ENCODE data around the gene AKR1B1. TPM values are rescaled to one million over a fixed set of nuclear protein-coding genes. Genes with fewer than 3 reads are reported as not detected.

AKR1B1 gene
- total and polyA plus RNA-seq, 2 of the 4 experiments (the other 2 are of a cell fraction): 90.9 to 201 TPM

GRCh38 chr7:134493091-134493490 is 34.2 kb upstream of the AKR1B1 start:
- Histone ChIP-seq H3K23ac (ENCODE audit: low read depth, low read length) (no peak overlapping the region), H3K4ac (ENCODE audit: low read depth, low read length) (no peak overlapping the region), H3K27me3 (ENCODE audit: control insufficient read depth, insufficient read depth, low read length) (peaks cover 8% of the 10 kb centered on the region), H3K4me2 (ENCODE audit: low read depth, low read length) (no peak overlapping the region), H3K56ac (ENCODE audit: extremely low read depth, insufficient read depth, low read length) (no peak overlapping the region), H3K36me3 (ENCODE audit: control insufficient read depth, insufficient read depth, low read length) (no peaks in the 10 kb centered on the region), H3K9ac (ENCODE audit: low read depth, low read length) (no peak overlapping the region), H4K91ac (ENCODE audit: insufficient read depth, low read depth, low read length) (no peak overlapping the region), H2AFZ (replicated peaks; ENCODE audit: low read length, poor library complexity) (no peak overlapping the region), H2AK5ac (ENCODE audit: low read depth, low read length) (no peak overlapping the region), H3K18ac (ENCODE audit: low read depth, low read length) (no peak overlapping the region), H2BK5ac (ENCODE audit: low read depth, low read length, poor library complexity, severe bottlenecking) (no peak overlapping the region), H2AK9ac (replicated peaks; ENCODE audit: low read depth, low read length, poor library complexity) (no peak overlapping the region), H3K9me3 (ENCODE audit: control insufficient read depth, insufficient read depth, low read length) (no peaks in the 10 kb centered on the region), H2BK120ac (ENCODE audit: low read depth, low read length) (no peak overlapping the region), H3K9me1 (ENCODE audit: insufficient read depth, low read length) (no peaks in the 10 kb centered on the region), H4K5ac (ENCODE audit: low read depth, low read length) (no peak overlapping the region), H2BK15ac (ENCODE audit: low read depth, low read length) (no peak overlapping the region), H3K4me3 (ENCODE audit: insufficient read depth, low read depth, low read length) (no peak overlapping the region), H4K8ac (ENCODE audit: low read depth in 2 of 2, low read length in 2 of 2) (no peak overlapping the region), H3K79me1 (ENCODE audit: low read depth in 1 of 2, low read length in 2 of 2) (no peaks in the 10 kb centered on the region), H4K20me1 (ENCODE audit: insufficient read depth, low read length) (no peaks in the 10 kb centered on the region), H2BK20ac (ENCODE audit: low read depth, low read length) (no peak overlapping the region), H3K4me1 (ENCODE audit: control insufficient read depth, insufficient read depth, low read length) (no peaks in the 10 kb centered on the region), H3K27ac (ENCODE audit: insufficient read depth, low read length) (no peak overlapping the region), H3K14ac (replicated peaks; ENCODE audit: low read depth, low read length) (no peak overlapping the region)
- WGBS, 2 experiments (ENCODE audit: extremely low coverage in 2 of 2, insufficient read length in 1 of 2): 80% methylated on average over 1 of the region's 2 CpGs; no CpG with 5 or more reads in 1 of the 2 experiments
- ATAC-seq (ENCODE audit: low read depth) (no peak), DNase-seq (no peak)
- CTCF ChIA-PET: interaction anchor here (1.3 kb wide), 2 partner anchors 35 to 60 kb away, joined by 4 to 7 read pairs; no protein-coding TSS in a partner anchor
- no peak for TF ChIP-seq RCOR1 (IDR thresholded peaks at IDR 0.05; ENCODE audit: insufficient replicate concordance, low read length)
- no peak for TF ChIP-seq NFE2L2 (IDR thresholded peaks at IDR 0.05; ENCODE audit: low read depth, low read length)
- TF ChIP-seq MXI1 (IDR thresholded peaks at IDR 0.05; ENCODE audit: borderline replicate concordance, low read depth, low read length): no peak
- TF ChIP-seq BHLHE40 (IDR thresholded peaks at IDR 0.05; ENCODE audit: low read depth, low read length): no peak
- TF ChIP-seq MAFK (IDR thresholded peaks at IDR 0.05; ENCODE audit: low read depth, low read length): no peak
- TF ChIP-seq CHD1 (IDR thresholded peaks at IDR 0.05; ENCODE audit: low read depth, low read length): no peak
- no peak for TF ChIP-seq SMC3 (IDR thresholded peaks at IDR 0.05; ENCODE audit: low read depth, low read length)
- TF ChIP-seq CTCF (conservative IDR thresholded peaks at IDR 0.05; ENCODE audit: low read depth, low read length): no peak
- TF ChIP-seq POLR2A (IDR thresholded peaks at IDR 0.05; ENCODE audit: low read depth, low read length): no peak
- no peak for TF ChIP-seq MAZ (IDR thresholded peaks at IDR 0.05; ENCODE audit: borderline replicate concordance, low read depth, low read length)
- no peak for TF ChIP-seq ELK1 (IDR thresholded peaks at IDR 0.05; ENCODE audit: borderline replicate concordance, low read depth, low read length)
- TF ChIP-seq, protein P1, sequence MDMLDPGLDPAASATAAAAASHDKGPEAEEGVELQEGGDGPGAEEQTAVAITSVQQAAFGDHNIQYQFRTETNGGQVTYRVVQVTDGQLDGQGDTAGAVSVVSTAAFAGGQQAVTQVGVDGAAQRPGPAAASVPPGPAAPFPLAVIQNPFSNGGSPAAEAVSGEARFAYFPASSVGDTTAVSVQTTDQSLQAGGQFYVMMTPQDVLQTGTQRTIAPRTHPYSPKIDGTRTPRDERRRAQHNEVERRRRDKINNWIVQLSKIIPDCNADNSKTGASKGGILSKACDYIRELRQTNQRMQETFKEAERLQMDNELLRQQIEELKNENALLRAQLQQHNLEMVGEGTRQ (IDR thresholded peaks at IDR 0.05; ENCODE audit: low read depth, low read length): no peak
- no peak for TF ChIP-seq FOS (IDR thresholded peaks at IDR 0.05; ENCODE audit: low read depth, low read length)
- BruUV-seq (replicated peaks): no TSS peak
- in situ Hi-C loops (cut with MboI; ENCODE audit: low sequenced_read_pairs) (no loop called here), intact Hi-C loops (cut with micrococcal nuclease) (no loop called here), dilution Hi-C loops (cut with HindIII; ENCODE audit: low sequenced_read_pairs, unreplicated experiment) (no loop called here)
- POLR2A ChIA-PET (ENCODE audit: unreplicated experiment): no interaction called here

Measured in IMR-90 (cell line).